ENCODE measurements around the gene NSRP1.

NSRP1 gene

GRCh38 chr17:30203471-30203981 is 86.9 kb downstream of the NSRP1 start:
- in situ Hi-C loops (cut with MboI; ENCODE audit: low sequenced_read_pairs, unreplicated experiment): no loop called here
- DNase-seq (ENCODE audit: low spot score): no peak

DNA sequence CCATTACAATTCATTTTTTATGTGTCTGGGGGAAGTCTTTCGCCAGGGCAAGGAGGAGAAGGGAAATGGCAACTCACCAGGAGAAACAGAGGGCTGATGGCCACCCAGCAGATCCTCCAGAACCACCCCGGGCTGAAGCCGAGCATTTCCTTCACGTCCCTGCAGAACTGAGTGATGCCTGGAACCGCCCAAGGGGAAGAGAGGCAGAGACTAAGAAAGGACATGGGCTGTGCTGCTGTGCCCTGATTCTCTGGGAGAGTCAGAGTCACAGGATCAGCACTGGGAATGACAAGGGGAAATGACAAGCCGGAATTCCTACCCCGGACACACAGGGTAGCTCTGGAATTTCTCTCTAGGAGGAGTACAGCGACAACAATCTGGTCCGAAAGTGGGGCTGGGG is 91.0 kb downstream of the NSRP1 start:
- DNase-seq (ENCODE audit: low spot score): no peak
- in situ Hi-C loops (cut with MboI; ENCODE audit: low sequenced_read_pairs, unreplicated experiment): no loop called here
- TF ChIP-seq, protein P1, sequence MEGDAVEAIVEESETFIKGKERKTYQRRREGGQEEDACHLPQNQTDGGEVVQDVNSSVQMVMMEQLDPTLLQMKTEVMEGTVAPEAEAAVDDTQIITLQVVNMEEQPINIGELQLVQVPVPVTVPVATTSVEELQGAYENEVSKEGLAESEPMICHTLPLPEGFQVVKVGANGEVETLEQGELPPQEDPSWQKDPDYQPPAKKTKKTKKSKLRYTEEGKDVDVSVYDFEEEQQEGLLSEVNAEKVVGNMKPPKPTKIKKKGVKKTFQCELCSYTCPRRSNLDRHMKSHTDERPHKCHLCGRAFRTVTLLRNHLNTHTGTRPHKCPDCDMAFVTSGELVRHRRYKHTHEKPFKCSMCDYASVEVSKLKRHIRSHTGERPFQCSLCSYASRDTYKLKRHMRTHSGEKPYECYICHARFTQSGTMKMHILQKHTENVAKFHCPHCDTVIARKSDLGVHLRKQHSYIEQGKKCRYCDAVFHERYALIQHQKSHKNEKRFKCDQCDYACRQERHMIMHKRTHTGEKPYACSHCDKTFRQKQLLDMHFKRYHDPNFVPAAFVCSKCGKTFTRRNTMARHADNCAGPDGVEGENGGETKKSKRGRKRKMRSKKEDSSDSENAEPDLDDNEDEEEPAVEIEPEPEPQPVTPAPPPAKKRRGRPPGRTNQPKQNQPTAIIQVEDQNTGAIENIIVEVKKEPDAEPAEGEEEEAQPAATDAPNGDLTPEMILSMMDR (IDR thresholded peaks at IDR 0.05; ENCODE audit: borderline replicate concordance, control extremely low read depth, extremely low read depth, insufficient read depth, missing control alignments): no peak

More at GRCh38 chr17:30203471-30203981, 86.9 kb downstream of the NSRP1 start:
- TF ChIP-seq, protein P1 (IDR thresholded peaks at IDR 0.05; ENCODE audit: borderline replicate concordance, control extremely low read depth, extremely low read depth, insufficient read depth, missing control alignments): peak; percentile 4

DNA sequence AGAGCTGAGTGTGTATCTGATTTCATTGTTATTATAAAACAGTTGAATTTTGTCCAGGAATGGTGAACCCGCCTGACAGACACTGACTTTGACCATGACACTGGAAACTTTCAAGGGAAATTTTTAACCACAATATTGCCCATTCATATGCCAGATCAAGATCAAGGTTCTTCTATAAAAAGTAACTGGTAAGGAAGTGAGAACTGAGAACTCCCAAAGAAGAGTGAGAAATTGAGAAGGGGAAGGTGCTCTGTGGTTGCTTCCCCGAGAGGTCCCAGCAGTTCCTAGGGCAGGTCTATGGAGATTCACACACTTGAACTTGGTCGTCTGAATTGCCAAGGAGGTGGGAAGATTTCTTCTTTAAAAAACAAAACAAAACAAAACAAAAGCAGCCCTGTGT is 91.6 kb downstream of the NSRP1 start:
- TF ChIP-seq, protein P1 (IDR thresholded peaks at IDR 0.05; ENCODE audit: borderline replicate concordance, control extremely low read depth, extremely low read depth, insufficient read depth, missing control alignments): no peak
- in situ Hi-C loops (cut with MboI; ENCODE audit: low sequenced_read_pairs, unreplicated experiment): no loop called here
- DNase-seq (ENCODE audit: low spot score): no peak

DNA sequence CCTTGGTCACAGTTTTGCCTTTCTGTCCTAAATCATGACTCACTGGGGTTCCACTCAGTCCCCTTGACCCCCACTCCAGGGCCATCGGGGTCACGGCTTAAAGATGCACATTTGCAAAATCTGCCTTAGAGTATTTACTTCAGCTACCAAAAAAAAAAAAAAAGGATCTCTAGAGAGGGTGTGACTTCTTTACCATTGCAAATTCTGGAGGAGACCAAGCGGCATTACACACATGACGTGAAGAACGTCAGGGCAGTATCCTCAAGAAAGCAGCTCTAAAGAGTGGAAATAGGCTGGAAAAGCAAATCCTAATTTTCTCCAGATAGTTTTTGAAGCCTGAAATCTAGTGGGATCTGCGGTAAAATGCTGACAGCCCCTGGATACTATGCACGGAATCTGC is 93.3 kb downstream of the NSRP1 start:
- DNase-seq (ENCODE audit: low spot score): no peak
- TF ChIP-seq, protein P1 (IDR thresholded peaks at IDR 0.05; ENCODE audit: borderline replicate concordance, control extremely low read depth, extremely low read depth, insufficient read depth, missing control alignments): no peak
- in situ Hi-C loops (cut with MboI; ENCODE audit: low sequenced_read_pairs, unreplicated experiment): no loop called here

GRCh38 chr17:30210366-30210765 is 93.8 kb downstream of the NSRP1 start:
- DNase-seq (ENCODE audit: low spot score): no peak
- TF ChIP-seq, protein P1 (IDR thresholded peaks at IDR 0.05; ENCODE audit: borderline replicate concordance, control extremely low read depth, extremely low read depth, insufficient read depth, missing control alignments): no peak
- in situ Hi-C loops (cut with MboI; ENCODE audit: low sequenced_read_pairs, unreplicated experiment): no loop called here

DNA sequence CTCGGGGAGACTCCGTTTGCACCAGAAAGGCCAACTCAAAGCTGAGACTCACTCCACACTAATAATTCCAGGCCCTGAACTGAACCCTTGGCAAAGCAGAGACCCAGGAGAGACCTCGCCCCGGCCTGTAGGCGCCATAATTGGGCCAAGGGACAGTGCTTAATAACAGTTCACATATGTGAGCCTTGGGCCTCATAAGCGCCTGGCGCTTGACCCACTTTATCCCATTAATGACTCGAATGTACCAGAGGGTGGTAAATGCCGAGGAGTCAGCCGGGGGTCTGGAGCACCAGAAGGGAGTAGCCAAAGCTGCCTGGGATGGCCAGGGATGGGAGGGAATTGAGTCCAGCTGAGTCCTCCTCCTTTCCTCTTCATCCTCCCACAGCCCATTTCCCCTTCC is 94.3 kb downstream of the NSRP1 start:
- TF ChIP-seq, protein P1 (IDR thresholded peaks at IDR 0.05; ENCODE audit: borderline replicate concordance, control extremely low read depth, extremely low read depth, insufficient read depth, missing control alignments): no peak
- no peak for DNase-seq (ENCODE audit: low spot score)
- in situ Hi-C loops (cut with MboI; ENCODE audit: low sequenced_read_pairs, unreplicated experiment): no loop called here
